Measurements from ENCODE around the gene PI4K2A.
"Not testable (repeated sequence)": the region's sequence is repeated elsewhere in the genome, so short reads cannot be mapped to it uniquely, and the experiment has no call there.

PI4K2A gene

DNA sequence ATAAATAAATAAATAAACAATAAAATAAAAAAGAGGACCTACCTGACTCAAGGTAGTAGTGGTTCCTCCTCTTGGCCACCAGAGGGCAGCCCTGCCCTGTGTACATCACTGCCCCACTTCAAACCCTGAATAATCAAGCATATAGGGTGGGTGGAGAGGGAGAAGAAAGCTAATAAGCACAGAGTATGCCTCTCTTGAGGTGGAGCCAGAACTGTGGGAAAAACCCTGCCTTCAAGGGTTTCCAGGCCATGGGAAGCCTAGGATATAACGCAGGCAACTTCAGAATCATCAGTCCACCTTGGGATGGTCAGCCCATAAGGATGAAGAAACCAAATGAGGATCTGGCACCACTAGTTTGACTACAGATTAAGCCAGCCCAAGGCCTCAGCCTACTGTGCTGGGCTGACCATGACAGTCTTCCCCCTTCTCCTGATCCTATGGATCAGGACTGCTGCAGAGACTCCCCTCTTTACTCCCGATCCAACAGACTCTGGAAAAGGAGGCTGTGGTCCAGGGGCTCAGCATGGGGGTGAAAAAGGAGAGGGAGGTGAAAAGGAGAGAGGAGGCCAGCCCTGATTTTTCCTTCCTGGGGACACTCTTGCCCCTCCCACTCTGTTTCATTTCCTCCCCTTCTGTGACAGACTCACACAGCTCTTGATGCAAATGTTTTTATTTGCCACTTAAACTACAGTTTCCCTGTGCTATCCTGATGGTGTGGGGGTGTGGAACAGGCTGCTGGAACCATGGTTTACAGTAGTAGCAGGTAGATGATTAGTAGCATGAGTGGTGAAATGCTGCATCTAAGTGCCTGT is 36.5 kb downstream of the PI4K2A start:
- no peak for DNase-seq

DNA sequence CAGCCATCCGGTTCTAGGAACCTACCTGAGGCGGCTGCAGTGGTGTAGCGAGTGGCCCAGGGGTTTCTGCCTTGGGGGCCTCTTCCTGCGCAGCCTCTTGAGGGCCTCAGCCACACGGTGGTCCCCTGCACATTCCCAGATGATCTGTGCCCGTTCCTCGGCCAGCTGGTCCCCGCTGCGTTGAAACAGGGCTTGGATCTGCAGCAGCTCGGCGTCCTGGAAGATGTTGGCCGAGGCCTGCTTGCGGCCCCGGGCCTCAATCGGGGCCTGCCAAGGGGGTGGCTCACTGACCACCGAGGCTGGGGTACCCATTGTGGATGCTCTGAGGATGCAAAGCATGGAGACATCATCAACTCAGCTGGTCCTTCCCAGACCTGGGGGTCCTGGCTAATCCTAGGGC is 39.1 kb downstream of the PI4K2A start:
- DNase-seq, result no peak

DNA sequence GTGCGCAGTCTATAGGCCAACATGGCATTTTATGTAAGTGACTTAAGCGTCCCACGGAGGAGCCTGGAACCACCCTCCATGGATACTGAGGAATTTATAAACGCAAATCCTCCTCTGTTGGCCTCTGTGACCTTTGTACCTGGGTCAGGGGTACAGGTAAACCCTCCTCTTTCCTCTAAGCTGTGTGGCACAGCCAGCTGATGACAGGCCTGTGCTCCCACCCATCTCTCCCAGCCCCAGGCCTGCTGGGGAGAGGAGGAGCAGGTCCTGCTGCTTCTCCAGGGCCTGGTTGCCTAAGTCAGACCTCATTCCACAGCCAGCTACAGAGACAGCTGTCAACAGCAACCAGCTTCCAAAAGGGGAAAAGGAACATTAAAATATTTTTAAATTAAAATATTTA is 41.6 kb downstream of the PI4K2A start:
- DNase-seq, result no peak

DNA sequence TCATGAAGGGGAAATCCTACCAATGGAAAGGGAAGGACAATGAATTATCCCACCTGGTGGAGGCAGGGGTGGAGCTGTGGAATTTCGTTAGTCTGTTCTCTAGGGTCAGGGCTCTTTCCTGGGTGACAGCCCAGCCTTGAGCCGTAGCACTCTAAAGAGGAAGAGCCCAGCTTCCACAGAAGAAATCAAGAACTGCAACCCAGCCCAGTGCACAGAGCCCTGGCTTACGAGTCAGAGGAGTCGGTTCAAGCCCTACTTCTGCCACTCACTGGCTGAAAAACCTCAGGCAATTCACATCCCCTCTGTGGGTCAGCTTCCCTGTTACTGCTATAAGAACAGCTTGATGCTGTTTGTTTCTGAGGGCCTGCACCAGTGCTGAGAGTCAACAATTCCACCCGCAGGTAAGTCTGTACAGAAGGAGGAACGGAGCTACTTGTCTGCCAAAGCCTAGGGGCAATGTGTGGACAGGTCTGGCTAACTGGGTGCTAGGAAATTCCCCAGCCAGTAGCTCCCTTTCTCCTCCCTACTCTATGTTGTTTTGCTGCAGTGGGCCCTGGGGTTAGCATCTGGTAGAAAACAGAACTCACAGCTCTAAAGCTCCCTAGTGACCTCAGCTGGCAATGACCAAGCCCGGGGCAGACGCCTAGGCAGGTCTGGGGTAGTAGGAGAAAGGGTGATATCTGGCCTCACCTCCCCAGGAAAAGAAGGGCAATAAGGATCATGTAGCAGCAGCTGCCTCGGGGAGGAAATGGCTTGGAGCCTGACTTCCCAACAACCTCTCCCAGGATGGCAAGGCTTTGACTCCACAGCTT is 43.3 kb downstream of the PI4K2A start:
- no peak for DNase-seq

DNA sequence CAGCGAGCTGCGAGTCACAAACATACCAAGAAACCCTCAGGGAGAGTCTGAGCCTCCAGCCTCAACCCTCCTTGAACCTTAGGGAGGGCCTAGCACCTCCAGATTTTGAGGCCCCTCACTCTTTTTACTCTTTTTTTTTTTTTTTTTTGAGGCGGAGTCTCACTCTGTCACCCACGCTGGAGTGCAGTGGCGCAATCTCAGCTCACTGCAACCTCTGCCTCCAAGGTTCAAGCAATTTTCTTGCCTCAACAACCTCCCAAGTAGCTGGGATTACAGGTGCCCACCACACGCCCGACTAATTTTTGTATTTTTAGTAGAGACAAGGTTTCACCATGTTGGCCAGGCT is 43.9 kb downstream of the PI4K2A start:
- not testable (repeated sequence) for DNase-seq

DNA sequence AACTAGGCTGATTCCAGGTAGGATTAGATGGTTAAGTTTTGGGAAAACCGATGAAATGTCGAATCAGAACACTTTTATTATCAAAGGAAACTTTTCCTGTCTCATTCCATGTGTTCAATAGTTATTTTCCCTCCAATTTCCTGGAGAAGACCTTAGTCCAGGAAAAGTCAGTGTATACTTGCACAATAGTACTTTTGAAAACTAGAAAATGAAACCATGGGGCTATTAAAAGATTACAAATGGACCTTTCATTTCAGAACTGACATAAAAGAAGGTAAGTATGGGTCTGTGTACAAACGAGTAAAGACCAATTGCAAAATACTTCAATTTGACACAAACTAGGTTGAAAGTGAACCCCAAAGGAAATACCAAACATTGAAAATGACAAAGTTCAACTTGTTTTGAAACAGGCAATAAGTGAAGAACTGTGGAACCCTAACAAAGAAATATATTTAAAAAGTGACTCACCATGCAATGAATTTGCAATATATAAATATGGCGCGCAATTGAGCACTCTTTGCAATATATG is 44.5 kb downstream of the PI4K2A start:
- DNase-seq, result no peak

DNA sequence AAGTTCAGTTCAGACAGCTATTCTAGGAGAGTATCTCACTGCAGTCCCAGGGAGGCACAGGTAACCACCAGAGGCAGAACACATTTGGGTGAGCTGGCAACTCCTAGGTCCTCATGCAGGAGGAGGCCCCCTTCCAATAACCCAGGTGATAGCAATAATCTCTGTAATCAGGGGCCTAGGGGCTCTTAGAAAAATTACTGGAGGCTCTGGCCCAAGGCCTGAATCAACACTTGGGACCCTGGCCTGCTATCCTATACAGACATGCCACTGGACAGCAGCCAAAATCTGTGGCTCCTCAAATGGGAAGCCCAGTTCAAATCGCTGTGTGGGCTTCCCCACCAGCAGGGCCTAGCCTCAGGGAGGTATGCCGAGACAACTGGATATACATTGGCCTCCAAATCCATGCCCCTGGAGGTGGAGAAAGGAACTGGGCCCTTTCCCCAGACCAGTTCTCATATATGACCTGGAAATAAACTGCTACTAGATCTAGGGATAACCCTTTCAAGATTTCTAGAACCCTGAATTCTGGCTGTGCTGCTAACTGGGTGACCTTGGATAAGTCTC is 45.0 kb downstream of the PI4K2A start:
- no peak for DNase-seq

DNA sequence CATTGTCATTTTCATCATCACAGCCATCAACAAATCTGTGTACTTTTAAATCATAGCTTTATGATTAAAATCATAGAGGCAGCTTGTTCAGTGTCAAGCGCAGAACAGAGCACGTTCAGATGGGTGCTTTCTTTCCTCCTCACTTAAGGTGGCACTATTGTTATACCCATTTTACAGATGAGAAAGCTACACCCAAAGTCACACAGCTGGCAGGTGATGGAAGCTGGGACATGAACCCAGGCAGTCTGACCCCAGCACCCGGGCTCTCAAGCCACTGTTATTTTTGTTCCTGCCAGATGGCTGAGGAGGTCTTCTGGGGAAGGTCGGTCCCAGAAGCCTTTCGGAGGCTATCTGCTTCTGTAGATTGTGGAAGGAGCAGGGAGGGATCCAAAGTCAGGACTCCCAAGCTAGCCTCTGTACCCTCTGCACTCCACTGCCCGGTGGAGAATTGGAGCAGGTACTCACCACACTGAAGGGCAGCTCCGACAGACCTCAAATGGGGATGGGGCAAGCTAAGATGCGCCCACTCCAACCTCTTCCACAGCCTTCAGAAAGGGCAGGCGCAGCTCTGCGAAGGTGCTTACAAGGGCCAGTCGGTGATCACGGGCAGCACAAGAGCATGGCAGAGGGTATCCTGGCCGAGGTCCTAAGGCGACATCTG is 46.0 kb downstream of the PI4K2A start:
- DNase-seq, result no peak

DNA sequence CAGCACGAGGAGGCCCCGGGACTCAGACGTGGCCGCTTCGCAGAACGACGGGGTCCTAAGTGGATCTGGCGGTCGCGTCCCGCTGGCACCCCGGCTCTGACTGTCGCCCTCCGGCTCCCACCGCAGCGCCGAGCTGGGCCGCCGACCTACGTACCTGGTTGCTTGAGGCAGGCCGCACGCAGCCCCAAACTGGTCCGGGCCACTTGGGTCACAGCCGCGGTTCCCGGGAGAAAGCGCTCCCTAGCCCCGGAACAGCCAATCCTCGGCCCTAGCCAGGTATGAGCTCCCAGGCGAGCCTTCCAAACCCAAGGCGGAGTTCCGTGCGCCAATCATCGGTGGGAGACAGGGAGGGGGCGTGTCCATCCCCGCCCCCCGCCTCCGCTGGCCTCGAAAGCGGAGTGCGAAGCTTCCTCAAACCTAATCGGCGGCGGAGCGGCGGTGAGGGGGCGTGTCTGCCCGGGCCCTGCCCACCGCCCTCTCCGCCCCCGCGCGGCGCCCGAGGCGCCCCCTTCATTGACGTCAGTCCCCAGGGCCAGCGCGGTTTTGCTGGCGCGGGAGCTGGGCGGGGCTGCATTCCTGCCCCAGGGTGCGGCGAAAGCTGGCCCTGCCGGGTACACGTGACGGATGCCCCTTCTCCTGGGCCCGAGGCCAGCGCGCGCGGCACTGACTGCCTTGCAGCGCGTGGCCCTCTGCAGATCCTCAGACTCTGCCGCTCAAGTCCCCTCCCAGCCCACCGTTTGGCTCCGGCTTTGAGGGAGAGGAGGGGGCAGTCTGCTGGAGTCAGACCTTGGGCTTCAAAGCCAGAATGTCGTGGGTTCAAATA is 46.7 kb downstream of the PI4K2A start, which contains the start of gene AVPI1:
Gene AVPI1, minus strand, starts transcription at position 280 of the 823 bp plus-strand sequence. CDS start 7,336 bp downstream, outside the sequence.
- peak; percentile 70 for DNase-seq

DNA sequence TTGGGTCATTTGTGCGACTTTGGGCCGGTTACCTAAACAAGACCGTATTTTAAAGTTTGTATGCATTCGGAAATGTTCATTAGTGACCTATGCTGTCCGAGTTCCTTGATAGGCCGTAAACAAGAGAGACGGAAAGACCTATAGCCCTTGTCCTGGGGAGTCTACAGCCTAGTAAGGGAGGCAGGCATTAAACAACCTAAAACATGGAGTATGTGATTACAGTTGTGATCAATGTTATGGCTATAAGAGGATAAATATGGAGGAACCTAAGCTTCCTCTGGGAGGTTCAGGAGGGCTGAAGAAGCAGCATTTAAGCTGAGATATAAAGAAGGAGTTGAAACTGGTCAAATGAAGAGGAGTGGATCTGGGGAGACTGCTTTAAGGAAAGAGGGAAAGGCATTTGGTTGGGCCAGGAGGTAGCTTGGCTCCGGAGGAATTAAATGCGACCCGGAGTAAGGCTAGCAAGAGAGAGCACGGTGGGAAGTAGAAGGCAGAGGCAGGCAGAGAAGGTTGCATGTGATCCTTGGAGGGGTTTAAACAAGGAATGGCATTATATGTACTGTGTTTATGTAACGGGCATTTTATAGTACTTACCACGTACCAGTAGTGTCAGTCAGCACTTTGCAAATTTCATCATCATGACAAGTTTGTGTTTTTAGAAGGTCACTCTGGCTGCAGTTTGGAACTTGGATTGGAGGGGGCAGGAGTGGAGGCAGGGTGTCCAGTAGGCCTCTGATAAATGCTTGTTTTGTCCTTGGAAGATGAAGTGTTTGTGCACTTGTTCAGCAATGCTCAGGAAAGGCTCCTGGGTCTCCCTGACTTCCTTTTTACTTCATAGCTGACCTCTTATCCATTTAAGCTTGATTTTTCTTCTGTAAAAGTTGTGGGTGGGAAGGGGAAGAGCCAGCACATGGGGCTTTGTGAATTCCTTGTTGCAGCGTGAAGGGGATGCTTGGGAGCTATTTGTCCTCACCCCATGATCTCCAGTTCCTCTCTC is 47.6 kb downstream of the PI4K2A start:
- DNase-seq, result no peak

DNA sequence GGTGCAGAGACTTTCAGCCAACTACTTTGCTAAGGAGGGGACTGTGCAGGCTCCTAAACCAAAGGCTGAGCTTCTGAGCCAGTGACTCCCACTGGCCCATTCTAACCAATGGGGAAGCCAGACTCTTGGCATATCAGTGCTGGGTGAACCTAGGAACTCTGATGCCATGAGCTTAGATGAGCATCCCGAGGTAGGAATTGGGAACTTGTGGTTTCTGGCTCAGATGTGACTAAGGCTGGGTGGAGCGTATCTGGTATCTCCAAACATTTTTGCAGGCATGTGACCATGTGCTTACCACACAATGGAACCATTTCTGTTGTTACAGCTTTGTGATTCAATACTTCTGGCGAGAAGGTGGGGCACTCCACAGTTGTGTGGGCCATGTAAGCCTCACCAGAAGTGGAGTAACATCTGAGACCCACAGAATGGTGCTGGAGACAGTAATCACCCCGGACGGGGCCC is 49.1 kb downstream of the PI4K2A start:
- no peak for DNase-seq

DNA sequence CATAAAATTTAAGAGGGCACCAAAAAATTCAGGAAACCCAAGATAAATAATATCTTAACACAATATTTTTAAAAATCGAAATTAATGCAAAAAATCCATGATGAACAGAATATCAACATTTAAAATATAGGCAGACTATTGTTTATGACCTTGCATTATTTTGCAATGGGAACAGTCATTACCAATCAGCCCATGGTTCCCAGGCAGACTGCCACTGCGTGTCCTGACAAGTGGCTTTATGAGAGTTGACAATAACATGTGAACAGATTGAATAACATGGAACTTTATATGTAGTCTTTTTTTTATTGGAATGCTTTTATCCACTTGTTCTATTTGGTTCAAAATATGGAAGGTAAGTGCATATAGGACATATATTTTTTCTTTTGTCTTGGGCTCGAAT is 49.7 kb downstream of the PI4K2A start:
- no peak for DNase-seq

DNA sequence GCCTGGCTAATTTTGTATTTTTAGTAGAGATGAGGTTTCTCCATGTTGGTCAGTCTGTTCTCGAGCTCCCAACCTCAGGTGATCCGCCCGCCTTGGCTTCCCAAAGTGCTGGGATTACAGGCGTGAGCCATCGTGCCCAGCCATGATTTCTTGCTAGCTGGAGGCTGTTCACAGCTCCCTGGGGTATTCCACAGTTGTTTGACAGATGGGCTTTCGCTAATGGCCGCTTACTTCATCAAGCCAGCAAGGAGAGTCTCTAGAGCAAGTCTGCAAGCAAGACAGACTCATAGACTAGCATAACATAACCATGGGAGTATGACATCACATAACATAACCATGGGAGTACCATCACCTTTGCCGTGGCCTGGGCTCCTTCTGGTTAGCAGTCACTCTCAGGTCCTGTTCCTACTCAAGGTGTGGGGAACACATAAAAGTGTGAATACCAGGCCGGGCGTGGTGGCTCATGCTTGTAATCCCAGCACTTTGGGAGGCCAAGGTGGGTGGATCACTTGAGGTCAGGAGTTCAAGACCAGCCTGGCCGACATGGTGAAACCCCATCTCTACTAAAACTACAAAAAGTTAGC is 57.7 kb downstream of the PI4K2A start:
- not testable (repeated sequence) for DNase-seq

DNA sequence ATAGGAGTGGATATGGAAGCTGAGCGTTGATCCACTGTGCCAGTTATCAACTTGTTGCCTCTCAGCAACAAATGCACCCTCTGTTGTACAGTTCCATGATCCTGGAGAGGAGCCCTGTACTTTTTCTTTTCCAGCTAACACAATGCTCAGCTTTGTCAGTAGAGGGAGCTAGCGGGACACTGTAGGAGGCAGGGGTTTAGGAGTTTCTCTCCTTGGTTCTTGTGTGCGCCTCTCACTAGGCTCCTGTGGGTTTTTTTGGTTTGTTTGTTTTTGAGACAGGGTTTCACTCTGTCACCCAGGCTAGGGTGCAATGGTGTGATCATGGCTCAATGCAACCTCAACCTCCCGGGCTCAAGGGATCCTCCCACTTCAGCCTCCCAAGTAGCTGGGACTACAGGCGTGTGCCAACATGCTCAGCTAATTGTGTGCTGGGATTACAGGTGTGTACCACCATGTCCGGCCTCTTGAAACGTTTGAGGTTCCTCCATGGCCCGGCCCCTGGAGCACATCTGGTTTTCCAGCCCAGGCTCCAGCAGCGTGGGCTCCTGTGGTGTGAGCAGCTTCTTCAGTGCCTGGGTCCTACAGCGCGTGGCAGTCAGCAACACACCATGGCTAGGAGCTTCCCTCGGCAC is 61.1 kb downstream of the PI4K2A start:
- peak; percentile 7 for DNase-seq

DNA sequence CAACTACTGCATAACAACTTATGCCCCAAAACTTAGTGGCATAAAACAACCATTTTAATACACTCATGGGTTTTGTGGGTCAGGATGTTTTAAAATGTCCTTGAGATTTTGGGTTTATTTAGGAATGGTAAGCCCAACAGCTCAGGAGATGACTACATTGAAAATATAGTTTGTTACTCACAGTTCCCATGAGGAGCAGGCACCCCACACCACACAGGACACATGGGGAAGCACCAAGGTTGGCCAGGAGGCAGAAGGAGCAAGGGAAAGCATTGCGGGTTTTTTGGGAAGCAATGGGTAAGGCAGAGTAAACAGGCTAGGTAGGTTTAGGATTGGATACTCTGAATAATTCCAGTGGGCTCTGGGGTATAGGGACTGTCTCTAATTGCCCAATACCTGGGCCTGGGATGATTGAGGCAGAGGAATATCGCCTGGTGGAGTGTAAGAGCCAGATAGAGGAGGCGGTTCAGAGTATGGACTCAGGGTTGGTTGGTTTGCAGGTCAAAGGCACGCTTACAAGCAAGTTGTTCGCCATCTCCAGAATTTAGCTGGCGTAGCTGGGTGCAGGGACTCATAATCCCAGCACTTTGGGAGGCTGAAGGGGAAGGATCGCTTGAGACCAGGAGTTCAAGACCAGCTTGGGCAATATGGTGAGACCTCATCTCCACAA is 63.1 kb downstream of the PI4K2A start:
- DNase-seq, result no peak

DNA sequence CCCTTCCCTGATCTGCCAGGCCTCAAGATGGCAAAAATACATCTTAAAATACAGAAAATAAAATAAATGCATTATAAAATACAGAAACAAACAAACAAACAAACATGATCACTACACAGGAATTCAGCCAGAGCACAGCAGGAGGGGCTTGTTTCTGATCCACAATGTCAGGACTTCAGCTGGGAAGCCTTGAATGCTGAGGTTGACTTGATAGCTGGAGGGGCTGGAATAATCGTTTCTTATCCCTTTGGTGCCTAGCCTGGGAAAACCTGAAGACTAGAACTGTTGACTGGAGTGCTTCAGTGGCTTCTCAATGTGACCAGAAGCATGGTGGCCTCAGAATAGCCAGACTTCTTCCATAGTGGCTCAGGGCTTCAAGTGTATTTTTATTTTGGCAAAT is 63.9 kb downstream of the PI4K2A start:
- no peak for DNase-seq

DNA sequence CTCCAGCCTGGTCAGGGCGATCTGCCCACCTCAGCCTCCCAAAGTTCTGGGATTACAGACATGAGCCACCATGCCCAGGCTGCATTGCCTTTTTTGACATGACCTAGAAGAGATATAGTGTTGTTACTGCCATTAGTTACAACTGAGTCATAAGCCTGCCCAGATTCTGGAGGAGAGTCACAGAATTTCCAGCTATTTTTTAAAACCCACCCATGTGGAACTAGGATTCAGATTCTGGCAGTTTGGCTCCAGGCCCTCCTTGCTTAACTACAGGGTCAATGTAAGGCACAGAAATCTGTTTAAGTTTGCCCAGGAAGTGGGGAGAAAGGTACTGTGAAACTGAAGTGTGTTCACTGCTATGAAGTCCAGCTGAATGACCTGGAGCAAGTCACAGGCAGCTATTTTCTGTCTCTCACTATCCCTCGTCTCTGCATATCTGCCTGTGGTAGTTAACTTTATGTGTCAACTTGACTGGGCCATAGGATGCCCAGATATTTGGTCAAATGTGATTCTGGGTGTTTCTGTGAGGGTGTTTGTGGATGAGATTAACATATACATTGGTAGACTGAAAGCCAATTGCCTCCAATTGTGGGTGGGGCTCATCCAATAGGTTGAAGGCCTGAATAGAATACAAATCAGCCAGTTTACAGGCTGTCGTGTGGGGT is 64.7 kb downstream of the PI4K2A start:
- DNase-seq, result no peak

DNA sequence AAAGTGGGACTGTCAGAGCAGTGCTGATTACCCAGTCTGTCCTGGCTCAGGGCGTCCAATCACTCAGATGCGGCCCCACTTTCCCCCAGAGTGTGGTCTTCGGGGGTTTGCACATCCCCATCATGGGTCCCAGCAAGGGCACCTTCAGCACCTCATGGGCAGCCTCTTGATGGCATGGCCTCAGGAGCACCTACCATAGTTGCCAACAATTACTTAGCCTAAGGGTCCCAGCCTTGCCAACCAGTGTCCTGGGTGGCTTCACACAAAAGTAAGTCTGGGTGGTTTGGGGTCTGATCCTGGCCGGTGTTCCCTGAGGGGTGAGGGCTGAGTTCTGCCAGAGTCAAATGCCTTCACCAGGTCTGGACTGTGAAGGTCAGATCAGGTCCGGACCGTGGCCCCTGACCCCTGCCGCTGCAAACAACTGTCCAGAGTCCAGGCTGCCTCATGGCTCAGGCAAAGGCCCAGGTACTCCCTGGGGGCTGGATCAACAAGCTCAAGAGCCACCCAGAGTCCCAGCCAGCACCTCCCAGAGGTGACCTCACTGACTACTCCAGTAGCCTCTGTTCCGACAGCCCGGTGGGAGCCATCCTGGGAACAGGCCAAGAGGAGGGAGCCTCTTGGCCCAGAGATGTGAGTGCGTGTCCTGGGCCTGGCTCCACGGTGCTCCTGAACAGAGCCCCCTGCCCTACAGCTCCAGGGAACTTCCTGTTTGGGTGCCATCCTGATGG is 66.8 kb downstream of the PI4K2A start:
- DNase-seq, result no peak
